ENCODE results near the gene EPDR1.

- no peak for TF ChIP-seq EP300 (IDR thresholded peaks at IDR 0.05)
- no peak for TF ChIP-seq POLR2A (IDR thresholded peaks at IDR 0.05)
Measured at GRCh38 chr7:37952240-37952639, 31.8 kb downstream of the EPDR1 start.

All from tibial nerve (tissue), 3 donors.